Activated T-cell treated with anti-CD3 and anti-CD28 coated beads, Interleukin-2, amount 50 U/mL, for 4 hours (primary cell): ENCODE measurements around the gene CHST15. TPM values are rescaled to one million over a fixed set of nuclear protein-coding genes. Genes with fewer than 3 reads are reported as not detected.
"Not testable (repeated sequence)": the region's sequence is repeated elsewhere in the genome, so short reads cannot be mapped to it uniquely, and the experiment has no call there.

Experiments
- ATAC-seq, 2 donors: fragments of 200-7000 bp; cut with Tn5 transposase; one replicate each; pipeline ENCODE4 v1.10.0; 2021
- DNase-seq: peaks from one replicate; pipeline ENCODE4 v3.0.0-alpha.2; 2020
- H3K27me3 Mint-ChIP-seq: one replicate; pipeline ENCODE4 v1.8.0; 2021; ENCODE audit warnings: low read depth, mixed read lengths
- H3K36me3 Mint-ChIP-seq: one replicate; pipeline ENCODE4 v1.8.0; 2022; ENCODE audit warnings: mixed read lengths; ENCODE audit not compliant: insufficient read depth
- H3K4me1 Mint-ChIP-seq: one replicate; pipeline ENCODE4 v1.8.0; 2021; ENCODE audit warnings: low read depth, mixed read lengths
- H3K4me3 Mint-ChIP-seq: one replicate; pipeline ENCODE4 v1.8.0; 2021; ENCODE audit warnings: mild to moderate bottlenecking, moderate library complexity, mixed read lengths
- H3K9me3 Mint-ChIP-seq: one replicate; pipeline ENCODE4 v1.8.0; 2021; ENCODE audit warnings: mixed read lengths
- total RNA-seq, 3 donors: library from RNA; stranded (reverse); gene quantifications; one replicate each; pipeline ENCODE4 v1.2.1, GENCODE V29; 2021

Gene CHST15
- total RNA-seq, 3 donors from 2014 or later = 0.08 to 0.29 (median 0.11) TPM

DNA sequence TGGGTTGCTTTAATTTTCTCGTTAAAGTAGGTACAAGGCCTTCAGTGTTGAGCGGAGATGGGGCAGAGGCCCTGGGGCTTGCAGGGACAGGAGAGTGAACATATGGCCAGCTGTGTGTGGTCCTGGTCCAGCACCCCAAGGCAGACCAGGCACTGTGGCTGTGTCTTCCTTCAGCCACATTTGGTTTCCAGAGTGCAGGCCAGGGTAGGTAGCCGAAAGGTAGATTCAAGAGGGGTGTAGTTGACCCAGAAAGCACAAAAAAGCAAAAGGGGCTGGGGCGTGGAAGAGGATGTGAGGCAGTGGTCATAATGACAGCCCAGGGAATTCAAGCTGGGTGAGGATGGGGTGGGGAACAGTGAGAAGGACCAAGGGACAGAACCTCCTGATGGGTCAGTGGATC, 21.3 kb upstream of the CHST15 start:
- peaks cover 4% of the 10 kb centered on the region for H3K27me3 Mint-ChIP-seq
- no peaks in the 10 kb centered on the region for H3K9me3 Mint-ChIP-seq
- H3K4me3 Mint-ChIP-seq = no peak overlapping the region
- no peak for DNase-seq
- H3K36me3 Mint-ChIP-seq = no peaks in the 10 kb centered on the region
- H3K4me1 Mint-ChIP-seq = no peaks in the 10 kb centered on the region
- no peak for ATAC-seq

DNA sequence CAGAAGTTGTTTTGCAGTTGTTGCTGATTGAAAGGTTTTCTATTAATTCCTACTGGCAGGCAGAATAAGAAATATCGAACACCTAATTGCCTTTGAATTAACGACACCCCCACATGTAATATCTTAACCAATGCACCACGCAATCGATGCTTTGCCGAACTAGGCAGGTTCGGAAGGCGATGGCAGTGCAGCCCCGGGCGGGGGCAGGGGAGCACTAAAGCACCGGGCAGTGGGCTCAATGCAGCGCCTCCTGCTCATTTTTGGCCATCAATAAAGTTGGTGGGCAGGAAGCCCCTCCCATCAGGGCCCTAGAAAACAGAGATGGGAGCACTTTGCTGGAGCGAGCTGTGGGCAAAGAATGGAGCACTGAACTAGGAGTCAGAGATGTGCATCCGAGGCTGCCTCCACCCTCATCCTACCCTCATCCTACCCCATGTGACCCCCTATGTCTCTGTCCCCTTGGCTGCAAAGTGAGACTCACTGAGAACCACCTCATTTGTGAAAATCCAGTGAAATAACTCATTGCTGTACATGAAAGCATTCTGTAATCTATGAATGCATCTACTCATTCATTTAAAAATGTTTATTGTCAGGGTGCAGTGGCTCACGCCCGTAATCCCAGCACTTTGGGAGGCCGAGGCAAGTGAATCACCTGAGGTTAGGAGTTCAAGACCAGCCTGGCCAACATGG, 19.6 kb upstream of the CHST15 start:
- H3K36me3 Mint-ChIP-seq = no peaks in the 10 kb centered on the region
- H3K9me3 Mint-ChIP-seq = no peaks in the 10 kb centered on the region
- no peaks in the 10 kb centered on the region for H3K4me1 Mint-ChIP-seq
- H3K27me3 Mint-ChIP-seq = peaks cover 6% of the 10 kb centered on the region
- DNase-seq = no peak
- no peak overlapping the region for H3K4me3 Mint-ChIP-seq
- ATAC-seq = no peak

DNA sequence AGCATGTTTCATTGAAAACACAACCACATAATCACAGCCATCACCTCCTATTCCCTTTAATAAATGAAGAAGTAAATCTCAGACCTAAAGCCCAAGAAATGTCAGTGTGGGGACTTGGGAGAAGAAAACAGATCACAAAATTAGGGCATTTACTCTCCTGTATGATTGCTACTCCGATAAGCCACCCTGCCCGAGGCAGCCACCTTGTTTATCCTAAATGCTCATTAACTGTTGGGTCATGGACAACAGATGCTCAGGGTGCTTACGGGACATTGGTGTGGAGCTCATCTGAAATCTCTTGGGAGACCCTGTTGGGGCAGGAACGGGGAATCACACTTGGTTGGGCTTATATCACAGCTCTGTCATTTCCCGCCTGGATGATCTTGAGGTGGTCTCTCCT, 17.5 kb upstream of the CHST15 start:
- ATAC-seq = no peak
- H3K4me1 Mint-ChIP-seq = peaks cover 5% of the 10 kb centered on the region
- no peak overlapping the region for H3K4me3 Mint-ChIP-seq
- H3K27me3 Mint-ChIP-seq = peaks cover 6% of the 10 kb centered on the region
- no peak for DNase-seq
- no peaks in the 10 kb centered on the region for H3K36me3 Mint-ChIP-seq
- H3K9me3 Mint-ChIP-seq = no peaks in the 10 kb centered on the region

DNA sequence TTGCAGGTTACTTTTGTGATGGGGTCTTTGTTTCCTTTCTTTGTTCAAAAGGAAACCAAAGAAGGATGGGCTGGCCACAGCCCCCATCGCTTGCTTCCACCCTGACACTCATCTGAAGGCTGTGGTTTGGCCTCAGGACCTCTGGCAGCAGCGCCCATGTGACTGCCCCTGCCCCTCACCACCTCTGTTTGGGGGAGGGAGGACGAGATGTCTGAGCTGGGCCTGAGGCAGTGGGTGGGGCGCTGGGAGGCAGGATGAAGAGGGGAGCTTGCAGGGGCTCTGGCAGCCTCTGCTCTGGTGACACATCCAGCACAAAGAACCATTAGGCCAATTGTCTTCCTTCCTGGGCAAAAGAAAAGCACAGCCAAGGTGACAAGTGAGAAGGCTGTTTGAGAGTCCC, 15.9 kb upstream of the CHST15 start:
- Mint-ChIP-seq H3K4me1 (peaks cover 5% of the 10 kb centered on the region), H3K9me3 (no peaks in the 10 kb centered on the region), H3K4me3 (no peak overlapping the region), H3K36me3 (no peaks in the 10 kb centered on the region), H3K27me3 (peaks cover 6% of the 10 kb centered on the region)
- DNase-seq (no peak), ATAC-seq (no peak)

DNA sequence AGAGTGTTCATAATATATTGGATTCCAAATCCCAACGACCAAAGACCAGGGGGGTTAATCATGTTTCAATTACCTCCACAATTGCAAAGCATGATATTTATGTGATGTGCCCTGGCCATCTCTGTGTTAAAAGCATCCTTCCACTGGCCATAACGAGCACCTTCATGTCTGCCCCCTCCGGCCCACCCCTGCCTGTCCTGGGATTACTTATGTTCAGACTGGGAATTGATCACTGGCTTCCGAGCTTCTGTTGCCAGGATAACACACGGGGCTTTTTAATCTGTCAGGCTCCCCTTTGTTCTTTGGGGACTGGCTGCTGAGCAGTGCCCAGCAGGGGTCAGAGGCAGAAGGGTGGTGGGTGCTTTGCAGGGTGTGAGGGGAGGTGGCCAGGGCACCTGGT, 13.7 kb upstream of the CHST15 start:
- DNase-seq (no peak), ATAC-seq (no peak)
- Mint-ChIP-seq H3K9me3 (no peaks in the 10 kb centered on the region), H3K4me1 (peaks cover 5% of the 10 kb centered on the region), H3K4me3 (no peak overlapping the region), H3K27me3 (peaks cover 6% of the 10 kb centered on the region), H3K36me3 (no peaks in the 10 kb centered on the region)

DNA sequence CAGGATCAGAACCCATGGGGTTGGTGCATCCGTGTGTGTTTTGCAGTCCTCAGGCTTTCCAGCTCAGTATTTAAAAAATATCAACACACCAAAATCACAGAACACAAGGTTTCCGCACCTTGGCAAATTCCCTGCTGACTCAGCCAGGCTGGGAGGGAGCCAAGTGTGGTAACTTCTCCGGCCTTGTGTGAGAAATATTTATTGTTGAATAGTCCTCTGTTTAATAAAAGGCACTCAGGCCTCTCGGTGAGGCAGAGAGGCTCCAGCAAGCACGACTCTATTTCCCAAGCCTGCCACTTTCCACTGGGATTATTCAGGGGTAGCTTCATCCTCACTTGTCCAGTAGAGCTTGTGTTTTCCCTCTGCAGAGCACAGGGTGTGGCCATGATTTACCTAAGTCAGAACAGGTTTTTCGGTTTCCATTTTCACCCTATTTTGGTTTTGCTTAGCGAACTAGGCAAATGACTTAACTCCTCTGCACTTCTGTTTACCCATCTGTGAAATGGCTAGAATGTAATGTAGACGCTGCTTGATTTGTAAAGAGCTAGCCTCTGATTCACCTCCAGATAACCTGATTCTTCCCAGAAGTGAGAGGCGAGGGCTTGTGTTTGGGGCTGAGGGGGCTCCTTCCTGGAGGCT, 13.0 kb upstream of the CHST15 start:
- H3K27me3 Mint-ChIP-seq = peaks cover 6% of the 10 kb centered on the region
- ATAC-seq = no peak
- no peak overlapping the region for H3K4me3 Mint-ChIP-seq
- H3K36me3 Mint-ChIP-seq = no peaks in the 10 kb centered on the region
- H3K4me1 Mint-ChIP-seq = peaks cover 5% of the 10 kb centered on the region
- H3K9me3 Mint-ChIP-seq = no peaks in the 10 kb centered on the region
- DNase-seq = no peak

DNA sequence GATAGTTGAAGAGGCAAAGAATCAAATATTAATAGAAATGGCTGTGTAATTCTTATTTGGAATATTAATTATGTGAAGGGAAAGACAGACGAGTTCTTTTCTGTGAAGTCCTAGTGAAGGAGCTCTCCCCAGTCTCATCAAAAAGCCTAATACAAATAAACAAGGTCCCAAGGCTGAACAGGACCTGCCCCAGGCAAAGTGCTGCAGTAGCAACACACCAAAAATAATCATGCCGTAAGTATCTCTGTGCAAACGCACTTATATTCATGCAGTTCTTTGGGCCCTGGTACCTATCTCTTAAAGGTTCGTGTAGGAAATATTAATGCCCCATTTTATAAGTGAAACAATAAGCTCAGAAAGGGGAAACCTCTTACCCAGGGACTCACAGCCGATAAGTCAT, 12.2 kb upstream of the CHST15 start:
- no peaks in the 10 kb centered on the region for H3K36me3 Mint-ChIP-seq
- peaks cover 6% of the 10 kb centered on the region for H3K27me3 Mint-ChIP-seq
- DNase-seq (no peak), ATAC-seq (no peak)
- H3K9me3 Mint-ChIP-seq = no peaks in the 10 kb centered on the region
- peaks cover 5% of the 10 kb centered on the region for H3K4me1 Mint-ChIP-seq
- H3K4me3 Mint-ChIP-seq = no peak overlapping the region

DNA sequence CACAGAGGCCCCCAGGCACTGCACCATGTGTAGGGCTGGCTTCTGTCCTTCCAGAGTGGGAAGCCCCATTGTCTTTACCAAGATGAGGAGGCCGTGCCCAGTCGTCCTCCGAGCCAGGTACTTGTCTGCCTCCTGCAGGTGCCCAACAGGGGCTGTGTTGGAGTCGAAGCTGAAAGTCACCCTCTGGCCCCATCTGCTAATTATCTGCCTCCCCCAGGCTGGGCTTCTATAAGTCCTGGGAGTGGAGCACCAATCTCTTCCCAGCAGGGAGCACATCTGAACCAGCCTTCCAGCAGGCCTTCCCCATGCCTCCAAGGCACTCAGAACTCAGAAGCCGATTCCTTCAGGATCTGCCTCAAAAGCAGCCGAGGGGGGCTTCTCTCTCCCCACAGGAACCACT, 11.6 kb upstream of the CHST15 start:
- Mint-ChIP-seq H3K27me3 (peaks cover 2% of the 10 kb centered on the region), H3K36me3 (no peaks in the 10 kb centered on the region), H3K4me1 (peaks cover 5% of the 10 kb centered on the region), H3K9me3 (no peaks in the 10 kb centered on the region), H3K4me3 (no peak overlapping the region)
- DNase-seq = no peak
- ATAC-seq = no peak

DNA sequence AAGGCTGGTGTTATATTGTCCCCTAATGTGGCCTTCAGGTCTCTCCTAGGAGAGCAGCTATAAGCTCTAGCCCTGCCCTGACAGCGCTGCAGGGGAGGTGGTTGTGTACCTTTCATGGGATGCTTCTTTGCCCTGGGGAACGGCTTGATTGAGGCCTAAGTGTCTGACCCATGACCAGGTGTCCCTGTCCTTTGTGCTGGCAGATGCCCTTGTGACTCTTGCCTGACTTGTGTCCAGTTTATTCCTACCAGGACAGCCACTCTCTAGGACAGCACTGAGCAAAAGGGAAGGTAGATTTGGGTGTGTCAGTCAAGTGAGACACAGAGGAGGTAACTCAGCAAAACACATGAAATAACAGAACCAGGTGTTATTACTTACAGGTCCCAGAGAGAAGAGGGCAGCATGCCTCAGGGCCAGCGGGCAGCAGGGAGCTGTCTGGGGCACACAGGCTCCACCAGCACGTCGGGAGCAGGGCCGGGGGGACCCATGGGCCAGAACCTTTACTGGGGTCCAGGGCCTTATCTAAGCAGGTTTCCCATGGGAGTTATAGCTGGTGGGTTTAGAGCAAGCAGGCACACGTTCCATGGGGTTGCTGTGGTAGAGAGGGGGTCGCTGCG, 10.7 kb upstream of the CHST15 start:
- Mint-ChIP-seq H3K4me3 (no peak overlapping the region), H3K36me3 (no peaks in the 10 kb centered on the region)

DNA sequence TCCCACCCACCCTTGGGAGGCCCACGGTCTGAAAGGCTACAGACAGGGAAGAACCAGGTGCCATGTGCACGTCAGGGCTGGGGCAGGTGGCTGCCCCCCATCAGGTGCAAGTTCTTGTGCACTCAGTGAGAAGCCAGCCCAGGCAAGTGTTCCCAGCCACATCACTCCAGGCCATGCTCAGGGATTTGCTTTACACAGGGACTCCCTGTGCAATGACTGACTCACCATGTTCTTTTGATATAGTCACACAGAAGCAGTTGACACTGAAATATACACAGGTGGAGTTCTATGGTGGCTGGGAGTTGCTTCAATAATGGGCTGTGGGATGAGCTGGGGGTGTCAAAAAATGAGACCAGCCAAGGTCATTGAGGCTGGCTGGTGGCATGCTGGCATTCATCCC, 8.0 kb upstream of the CHST15 start:
- H3K27me3 Mint-ChIP-seq = peaks cover 7% of the 10 kb centered on the region
- H3K9me3 Mint-ChIP-seq = no peaks in the 10 kb centered on the region
- ATAC-seq (no peak), DNase-seq (no peak)
- H3K36me3 Mint-ChIP-seq = no peaks in the 10 kb centered on the region
- H3K4me1 Mint-ChIP-seq = peaks cover 2% of the 10 kb centered on the region
- H3K4me3 Mint-ChIP-seq = no peak overlapping the region

More for the DNA sequence above, 10.7 kb upstream of the CHST15 start:
- no peak for DNase-seq
- ATAC-seq = no peak
- Mint-ChIP-seq H3K9me3 (no peaks in the 10 kb centered on the region), H3K4me1 (peaks cover 5% of the 10 kb centered on the region), H3K27me3 (peaks cover 4% of the 10 kb centered on the region)

DNA sequence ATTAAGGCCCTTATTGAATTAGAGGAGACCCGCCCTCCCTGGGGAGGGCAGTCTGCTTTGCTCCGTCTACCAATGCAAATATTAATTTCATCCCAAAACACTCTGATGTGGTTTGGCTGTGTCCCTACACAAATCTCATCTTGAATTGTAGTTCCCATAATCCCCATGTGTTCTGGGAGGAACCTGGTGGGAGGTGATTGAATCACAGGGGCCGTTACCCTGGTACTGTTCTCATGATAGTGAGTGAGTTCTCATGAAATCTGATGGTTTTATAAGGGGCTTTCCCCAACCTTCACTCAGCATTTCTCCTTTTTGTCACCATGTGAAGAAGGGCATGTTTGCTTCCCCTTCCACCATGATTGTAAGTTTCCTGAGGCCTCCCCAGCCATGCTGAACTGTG, 7.3 kb upstream of the CHST15 start:
- H3K9me3 Mint-ChIP-seq, H3K36me3 Mint-ChIP-seq, DNase-seq, ATAC-seq, H3K4me1 Mint-ChIP-seq, H3K4me3 Mint-ChIP-seq: not testable (repeated sequence)
- peaks cover 12% of the 10 kb centered on the region for H3K27me3 Mint-ChIP-seq

DNA sequence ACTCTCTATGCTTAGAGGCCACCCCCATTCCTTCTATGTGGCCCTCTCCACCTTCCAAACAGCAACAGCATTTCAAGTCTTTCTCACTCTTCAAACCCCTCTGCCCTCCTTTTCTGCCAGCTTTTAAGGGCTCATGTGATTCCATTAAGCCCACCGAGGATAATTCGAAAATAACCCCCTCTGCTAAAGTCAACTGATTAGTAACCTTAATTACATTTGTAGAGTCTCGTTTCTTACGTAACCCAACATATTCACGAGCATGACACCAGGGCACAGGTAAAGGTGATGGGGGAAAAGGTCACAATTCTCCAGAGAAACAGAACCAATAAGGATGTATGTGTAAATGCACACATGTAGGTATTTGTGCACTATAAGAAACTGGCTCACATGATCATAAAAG, 6.7 kb upstream of the CHST15 start:
- no peaks in the 10 kb centered on the region for H3K36me3 Mint-ChIP-seq
- ATAC-seq = no peak
- H3K4me3 Mint-ChIP-seq = no peak overlapping the region

DNA sequence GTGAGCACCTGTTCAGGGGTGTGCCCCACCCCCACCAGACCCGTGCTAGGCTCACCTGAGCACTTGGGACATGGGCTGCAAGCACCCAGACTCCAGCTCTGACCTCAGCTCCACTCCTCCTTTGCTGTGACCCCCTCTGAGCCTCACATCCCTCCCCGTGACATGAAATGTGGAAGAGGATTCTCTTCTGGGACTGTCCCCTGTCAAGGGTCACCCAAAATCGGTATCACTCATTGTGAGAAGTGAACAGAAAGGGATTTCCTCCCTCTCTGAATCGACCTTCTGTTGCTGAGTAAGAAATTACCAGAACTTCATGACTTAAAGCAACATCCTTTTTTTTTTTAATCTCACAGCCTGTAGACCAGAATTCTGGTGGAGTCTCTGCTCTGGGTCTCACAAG, 6.2 kb upstream of the CHST15 start:
- Mint-ChIP-seq H3K4me3 (no peak overlapping the region), H3K9me3 (no peaks in the 10 kb centered on the region), H3K27me3 (peaks cover 20% of the 10 kb centered on the region), H3K36me3 (no peaks in the 10 kb centered on the region), H3K4me1 (no peaks in the 10 kb centered on the region)
- no peak for DNase-seq
- no peak for ATAC-seq

More for the DNA sequence above, 6.7 kb upstream of the CHST15 start:
- Mint-ChIP-seq H3K9me3 (no peaks in the 10 kb centered on the region), H3K27me3 (peaks cover 15% of the 10 kb centered on the region), H3K4me1 (no peaks in the 10 kb centered on the region)
- no peak for DNase-seq

DNA sequence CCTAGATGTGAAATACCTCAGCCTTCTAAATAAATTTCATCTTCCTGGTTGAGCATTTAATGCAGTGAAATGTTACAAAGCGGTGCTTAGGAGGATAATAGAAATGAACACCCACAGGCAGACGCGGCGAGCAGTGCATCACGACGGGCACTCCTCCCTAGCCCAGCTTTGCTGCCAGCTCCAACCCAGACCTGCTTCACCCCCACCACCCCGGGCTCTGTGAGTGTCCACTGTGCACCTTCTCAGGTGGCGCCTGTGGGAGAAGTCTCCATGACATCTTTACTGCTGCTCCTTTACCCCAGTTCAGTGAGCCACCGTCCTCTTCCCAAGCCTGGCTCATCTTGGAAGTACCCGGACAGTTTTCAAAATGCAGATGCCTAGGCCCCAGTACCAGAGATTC, 5.2 kb upstream of the CHST15 start:
- DNase-seq (no peak), ATAC-seq (no peak)
- H3K4me3 Mint-ChIP-seq = no peak overlapping the region
- no peaks in the 10 kb centered on the region for H3K9me3 Mint-ChIP-seq
- H3K36me3 Mint-ChIP-seq = no peaks in the 10 kb centered on the region
- H3K4me1 Mint-ChIP-seq = no peaks in the 10 kb centered on the region
- H3K27me3 Mint-ChIP-seq = peaks cover 31% of the 10 kb centered on the region

DNA sequence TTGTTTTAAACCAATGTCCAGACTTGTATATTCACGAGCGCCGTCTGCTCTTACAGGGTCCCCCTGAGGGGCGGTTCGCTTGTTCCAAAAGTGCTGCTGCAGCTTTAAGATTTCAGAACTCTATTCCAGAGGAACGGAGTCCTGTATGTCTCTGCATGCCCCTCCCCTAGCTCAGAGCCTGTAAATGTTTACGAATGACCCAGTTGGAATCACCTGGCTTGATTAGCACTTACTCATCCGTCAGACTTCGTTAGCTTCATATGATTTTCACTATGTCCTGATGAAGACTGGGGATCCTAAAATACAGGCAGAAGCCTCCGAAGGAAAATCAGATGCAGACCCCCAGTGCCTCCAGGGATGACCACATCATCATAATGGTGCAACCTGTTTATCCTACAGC, 4.5 kb upstream of the CHST15 start:
- no peak for DNase-seq
- no peak for ATAC-seq
- H3K9me3 Mint-ChIP-seq = no peaks in the 10 kb centered on the region
- no peak overlapping the region for H3K4me3 Mint-ChIP-seq
- H3K36me3 Mint-ChIP-seq = no peaks in the 10 kb centered on the region
- no peaks in the 10 kb centered on the region for H3K4me1 Mint-ChIP-seq
- H3K27me3 Mint-ChIP-seq = peaks cover 32% of the 10 kb centered on the region
